ENCODE results near the gene TCTN2. TPM values are rescaled to one million over a fixed set of nuclear protein-coding genes. Genes with fewer than 3 reads are reported as not detected.

The TCTN2 gene
- total and polyA plus RNA-seq, 2 experiments from 2014 or later: 2.7 to 6.0 TPM

GRCh38 chr12:123726244-123726643 is 55.3 kb downstream of the TCTN2 start:
- no peak overlapping the region for H3K4me3 ChIP-seq
- H3K79me2 ChIP-seq (replicated peaks; ENCODE audit: insufficient read depth): no peaks in the 10 kb centered on the region
- H4K20me1 ChIP-seq (replicated peaks; ENCODE audit: insufficient read depth): peaks cover 23% of the 10 kb centered on the region
- no peaks in the 10 kb centered on the region for H3K9me2 ChIP-seq (ENCODE audit: insufficient read depth)
- H3K4me2 ChIP-seq: no peak overlapping the region
- Mint-ChIP-seq H3K9me3 (no peaks in the 10 kb centered on the region), H3K27me3 (ENCODE audit: insufficient read depth, low read depth, poor library complexity) (peaks cover 3% of the 10 kb centered on the region), H3K4me3 (no peak overlapping the region), H3K27ac (no peak overlapping the region), H3K4me1 (no peaks in the 10 kb centered on the region), H3K36me3 (ENCODE audit: low read depth) (peaks cover 72% of the 10 kb centered on the region)
- H3K27ac ChIP-seq (ENCODE audit: low read depth): no peak overlapping the region
- peaks cover 66% of the 10 kb centered on the region for H3K36me3 ChIP-seq (ENCODE audit: insufficient read depth)
- H3F3A ChIP-seq (replicated peaks; ENCODE audit: low read depth): no peaks in the 10 kb centered on the region
- DNase-seq (ENCODE audit: low spot score): no peak
- no peak for ATAC-seq
- no peak for TF ChIP-seq POLR2AphosphoS5 (IDR thresholded peaks at IDR 0.05; ENCODE audit: low read depth)
- TF ChIP-seq ETS1 (IDR thresholded peaks at IDR 0.05): no peak
- TF ChIP-seq, protein P1, sequence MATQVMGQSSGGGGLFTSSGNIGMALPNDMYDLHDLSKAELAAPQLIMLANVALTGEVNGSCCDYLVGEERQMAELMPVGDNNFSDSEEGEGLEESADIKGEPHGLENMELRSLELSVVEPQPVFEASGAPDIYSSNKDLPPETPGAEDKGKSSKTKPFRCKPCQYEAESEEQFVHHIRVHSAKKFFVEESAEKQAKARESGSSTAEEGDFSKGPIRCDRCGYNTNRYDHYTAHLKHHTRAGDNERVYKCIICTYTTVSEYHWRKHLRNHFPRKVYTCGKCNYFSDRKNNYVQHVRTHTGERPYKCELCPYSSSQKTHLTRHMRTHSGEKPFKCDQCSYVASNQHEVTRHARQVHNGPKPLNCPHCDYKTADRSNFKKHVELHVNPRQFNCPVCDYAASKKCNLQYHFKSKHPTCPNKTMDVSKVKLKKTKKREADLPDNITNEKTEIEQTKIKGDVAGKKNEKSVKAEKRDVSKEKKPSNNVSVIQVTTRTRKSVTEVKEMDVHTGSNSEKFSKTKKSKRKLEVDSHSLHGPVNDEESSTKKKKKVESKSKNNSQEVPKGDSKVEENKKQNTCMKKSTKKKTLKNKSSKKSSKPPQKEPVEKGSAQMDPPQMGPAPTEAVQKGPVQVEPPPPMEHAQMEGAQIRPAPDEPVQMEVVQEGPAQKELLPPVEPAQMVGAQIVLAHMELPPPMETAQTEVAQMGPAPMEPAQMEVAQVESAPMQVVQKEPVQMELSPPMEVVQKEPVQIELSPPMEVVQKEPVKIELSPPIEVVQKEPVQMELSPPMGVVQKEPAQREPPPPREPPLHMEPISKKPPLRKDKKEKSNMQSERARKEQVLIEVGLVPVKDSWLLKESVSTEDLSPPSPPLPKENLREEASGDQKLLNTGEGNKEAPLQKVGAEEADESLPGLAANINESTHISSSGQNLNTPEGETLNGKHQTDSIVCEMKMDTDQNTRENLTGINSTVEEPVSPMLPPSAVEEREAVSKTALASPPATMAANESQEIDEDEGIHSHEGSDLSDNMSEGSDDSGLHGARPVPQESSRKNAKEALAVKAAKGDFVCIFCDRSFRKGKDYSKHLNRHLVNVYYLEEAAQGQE (IDR thresholded peaks at IDR 0.05; ENCODE audit: unreplicated experiment): no peak
- no peak for TF ChIP-seq EZH2phosphoT487 (IDR thresholded peaks at IDR 0.05; ENCODE audit: unreplicated experiment)
- H2AFZ ChIP-seq: no peak overlapping the region
- no peaks in the 10 kb centered on the region for H3K4me1 ChIP-seq (ENCODE audit: insufficient read depth)
- no peaks in the 10 kb centered on the region for H3K27me3 ChIP-seq (ENCODE audit: insufficient read depth)

DNA sequence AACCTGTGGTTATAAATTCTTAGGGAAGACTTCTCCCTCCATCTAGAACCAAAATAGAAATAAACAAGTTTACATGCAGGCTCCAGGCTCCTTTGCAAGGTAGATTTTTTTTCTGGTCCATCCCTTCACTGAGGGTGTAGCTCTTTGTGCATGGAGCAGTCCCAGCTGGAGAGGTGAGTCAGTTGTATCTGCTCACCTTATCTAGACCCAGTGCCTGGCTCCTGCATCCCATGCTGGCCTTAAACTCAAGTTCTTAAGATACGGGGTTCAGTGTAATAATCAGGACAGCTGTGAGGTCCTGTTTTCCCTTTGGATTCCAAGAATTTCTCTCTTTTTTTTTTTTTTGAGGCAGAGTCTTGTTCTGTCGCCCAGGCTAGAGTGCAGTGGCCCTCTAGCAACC is 56.0 kb downstream of the TCTN2 start:
- TF ChIP-seq, protein P2, sequence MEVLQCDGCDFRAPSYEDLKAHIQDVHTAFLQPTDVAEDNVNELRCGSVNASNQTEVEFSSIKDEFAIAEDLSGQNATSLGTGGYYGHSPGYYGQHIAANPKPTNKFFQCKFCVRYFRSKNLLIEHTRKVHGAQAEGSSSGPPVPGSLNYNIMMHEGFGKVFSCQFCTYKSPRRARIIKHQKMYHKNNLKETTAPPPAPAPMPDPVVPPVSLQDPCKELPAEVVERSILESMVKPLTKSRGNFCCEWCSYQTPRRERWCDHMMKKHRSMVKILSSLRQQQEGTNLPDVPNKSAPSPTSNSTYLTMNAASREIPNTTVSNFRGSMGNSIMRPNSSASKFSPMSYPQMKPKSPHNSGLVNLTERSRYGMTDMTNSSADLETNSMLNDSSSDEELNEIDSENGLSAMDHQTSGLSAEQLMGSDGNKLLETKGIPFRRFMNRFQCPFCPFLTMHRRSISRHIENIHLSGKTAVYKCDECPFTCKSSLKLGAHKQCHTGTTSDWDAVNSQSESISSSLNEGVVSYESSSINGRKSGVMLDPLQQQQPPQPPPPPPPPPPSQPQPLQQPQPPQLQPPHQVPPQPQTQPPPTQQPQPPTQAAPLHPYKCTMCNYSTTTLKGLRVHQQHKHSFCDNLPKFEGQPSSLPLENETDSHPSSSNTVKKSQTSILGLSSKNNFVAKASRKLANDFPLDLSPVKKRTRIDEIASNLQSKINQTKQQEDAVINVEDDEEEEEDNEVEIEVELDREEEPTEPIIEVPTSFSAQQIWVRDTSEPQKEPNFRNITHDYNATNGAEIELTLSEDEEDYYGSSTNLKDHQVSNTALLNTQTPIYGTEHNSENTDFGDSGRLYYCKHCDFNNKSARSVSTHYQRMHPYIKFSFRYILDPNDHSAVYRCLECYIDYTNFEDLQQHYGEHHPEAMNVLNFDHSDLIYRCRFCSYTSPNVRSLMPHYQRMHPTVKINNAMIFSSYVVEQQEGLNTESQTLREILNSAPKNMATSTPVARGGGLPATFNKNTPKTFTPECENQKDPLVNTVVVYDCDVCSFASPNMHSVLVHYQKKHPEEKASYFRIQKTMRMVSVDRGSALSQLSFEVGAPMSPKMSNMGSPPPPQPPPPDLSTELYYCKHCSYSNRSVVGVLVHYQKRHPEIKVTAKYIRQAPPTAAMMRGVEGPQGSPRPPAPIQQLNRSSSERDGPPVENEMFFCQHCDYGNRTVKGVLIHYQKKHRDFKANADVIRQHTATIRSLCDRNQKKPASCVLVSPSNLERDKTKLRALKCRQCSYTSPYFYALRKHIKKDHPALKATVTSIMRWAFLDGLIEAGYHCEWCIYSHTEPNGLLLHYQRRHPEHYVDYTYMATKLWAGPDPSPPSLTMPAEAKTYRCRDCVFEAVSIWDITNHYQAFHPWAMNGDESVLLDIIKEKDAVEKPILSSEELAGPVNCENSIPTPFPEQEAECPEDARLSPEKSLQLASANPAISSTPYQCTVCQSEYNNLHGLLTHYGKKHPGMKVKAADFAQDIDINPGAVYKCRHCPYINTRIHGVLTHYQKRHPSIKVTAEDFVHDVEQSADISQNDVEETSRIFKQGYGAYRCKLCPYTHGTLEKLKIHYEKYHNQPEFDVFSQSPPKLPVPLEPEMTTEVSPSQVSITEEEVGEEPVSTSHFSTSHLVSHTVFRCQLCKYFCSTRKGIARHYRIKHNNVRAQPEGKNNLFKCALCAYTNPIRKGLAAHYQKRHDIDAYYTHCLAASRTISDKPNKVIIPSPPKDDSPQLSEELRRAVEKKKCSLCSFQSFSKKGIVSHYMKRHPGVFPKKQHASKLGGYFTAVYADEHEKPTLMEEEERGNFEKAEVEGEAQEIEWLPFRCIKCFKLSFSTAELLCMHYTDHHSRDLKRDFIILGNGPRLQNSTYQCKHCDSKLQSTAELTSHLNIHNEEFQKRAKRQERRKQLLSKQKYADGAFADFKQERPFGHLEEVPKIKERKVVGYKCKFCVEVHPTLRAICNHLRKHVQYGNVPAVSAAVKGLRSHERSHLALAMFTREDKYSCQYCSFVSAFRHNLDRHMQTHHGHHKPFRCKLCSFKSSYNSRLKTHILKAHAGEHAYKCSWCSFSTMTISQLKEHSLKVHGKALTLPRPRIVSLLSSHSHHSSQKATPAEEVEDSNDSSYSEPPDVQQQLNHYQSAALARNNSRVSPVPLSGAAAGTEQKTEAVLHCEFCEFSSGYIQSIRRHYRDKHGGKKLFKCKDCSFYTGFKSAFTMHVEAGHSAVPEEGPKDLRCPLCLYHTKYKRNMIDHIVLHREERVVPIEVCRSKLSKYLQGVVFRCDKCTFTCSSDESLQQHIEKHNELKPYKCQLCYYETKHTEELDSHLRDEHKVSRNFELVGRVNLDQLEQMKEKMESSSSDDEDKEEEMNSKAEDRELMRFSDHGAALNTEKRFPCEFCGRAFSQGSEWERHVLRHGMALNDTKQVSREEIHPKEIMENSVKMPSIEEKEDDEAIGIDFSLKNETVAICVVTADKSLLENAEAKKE (CRISPR knock-in tag; IDR thresholded peaks at IDR 0.05): no peak
- TF ChIP-seq POLR2AphosphoS5 (IDR thresholded peaks at IDR 0.05; ENCODE audit: low read depth) (no peak), STAT1 (IDR thresholded peaks at IDR 0.05; ENCODE audit: unreplicated experiment) (no peak)
- H3K36me3 Mint-ChIP-seq (ENCODE audit: low read depth): peaks cover 74% of the 10 kb centered on the region
- no peak for ATAC-seq

More for the DNA sequence above, 56.0 kb downstream of the TCTN2 start:
- Histone ChIP-seq H3K4me3 (no peak overlapping the region), H2AFZ (no peak overlapping the region), H3K9me2 (ENCODE audit: insufficient read depth) (no peaks in the 10 kb centered on the region), H3K27ac (ENCODE audit: low read depth) (no peak overlapping the region), H3K4me2 (no peak overlapping the region), H3F3A (replicated peaks; ENCODE audit: low read depth) (no peaks in the 10 kb centered on the region), H3K4me1 (ENCODE audit: insufficient read depth) (no peaks in the 10 kb centered on the region), H3K36me3 (ENCODE audit: insufficient read depth) (peaks cover 65% of the 10 kb centered on the region), H4K20me1 (replicated peaks; ENCODE audit: insufficient read depth) (peaks cover 28% of the 10 kb centered on the region), H3K27me3 (ENCODE audit: insufficient read depth) (no peaks in the 10 kb centered on the region), H3K79me2 (replicated peaks; ENCODE audit: insufficient read depth) (no peaks in the 10 kb centered on the region)
- peaks cover 2% of the 10 kb centered on the region for H3K27me3 Mint-ChIP-seq (ENCODE audit: insufficient read depth, low read depth, poor library complexity)
- no peaks in the 10 kb centered on the region for H3K9me3 Mint-ChIP-seq
- no peak overlapping the region for H3K27ac Mint-ChIP-seq
- DNase-seq (ENCODE audit: low spot score): no peak
- no peaks in the 10 kb centered on the region for H3K4me1 Mint-ChIP-seq
- no peak overlapping the region for H3K4me3 Mint-ChIP-seq

Data from GM23338 (cell line).